Stimulated activated CD4-positive, alpha-beta T cell treated with anti-CD3 and anti-CD28 coated beads, Interleukin-4, amount 100 ng/mL, for 24 hours (primary cell): ENCODE measurements around the gene KLF5.
"Not testable (repeated sequence)": the region's sequence is repeated elsewhere in the genome, so short reads cannot be mapped to it uniquely, and the experiment has no call there.

Source experiments
- DNase-seq: peaks from one replicate; pipeline ENCODE4 v3.0.0-alpha.2; 2020

KLF5 gene

DNA sequence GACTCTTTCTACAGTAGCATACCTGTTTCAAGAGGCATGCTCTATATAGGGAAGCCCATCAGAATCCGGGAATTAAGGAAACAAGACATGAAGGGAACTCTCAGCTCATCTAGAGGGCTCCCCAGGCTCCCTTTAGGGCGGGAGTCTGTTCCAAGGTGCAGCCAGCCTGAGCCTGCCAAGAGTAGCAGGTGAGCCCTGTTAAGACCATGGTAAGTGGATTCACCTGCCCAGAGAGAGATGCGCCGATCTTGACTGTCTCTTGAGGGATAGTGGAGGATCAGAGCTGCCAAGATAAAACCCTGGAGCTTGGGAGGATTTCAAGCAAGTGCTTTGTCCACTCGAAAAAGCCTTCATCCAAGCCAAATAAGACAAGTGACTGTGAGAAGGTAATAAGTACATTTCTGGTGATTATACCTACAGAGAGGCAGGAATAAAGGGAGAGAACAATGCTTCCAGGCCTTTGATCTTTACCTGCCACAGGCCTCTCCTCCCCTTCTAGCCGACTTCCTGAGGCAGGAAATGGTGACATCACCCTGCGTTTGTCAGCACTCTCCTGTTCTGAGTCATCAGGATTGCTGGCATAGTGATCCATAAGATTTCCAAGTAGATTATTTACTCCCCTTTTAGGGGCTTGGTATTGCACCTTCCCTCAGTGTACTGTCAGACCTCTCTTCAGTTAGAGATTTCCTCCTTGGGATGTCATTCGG, 31.5 kb downstream of the KLF5 start:
- DNase-seq, result no peak

DNA sequence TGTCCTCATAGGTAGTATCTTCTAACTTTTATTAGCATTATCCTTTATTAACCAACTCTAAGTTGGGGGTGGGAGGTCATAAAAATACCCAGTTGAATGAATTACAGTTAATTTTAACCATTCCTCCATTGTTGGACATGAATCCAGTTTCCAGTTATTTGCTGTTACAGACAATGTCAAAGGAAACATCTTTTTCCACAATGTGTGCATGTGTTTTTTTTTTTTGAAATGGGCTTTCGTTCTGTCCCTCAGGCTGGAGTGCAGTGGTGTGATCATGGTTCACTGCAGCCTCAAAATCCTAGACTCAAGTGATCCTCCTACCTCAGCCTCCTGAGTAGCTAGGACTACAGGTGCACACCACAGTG, 32.0 kb downstream of the KLF5 start:
- DNase-seq, result no peak

DNA sequence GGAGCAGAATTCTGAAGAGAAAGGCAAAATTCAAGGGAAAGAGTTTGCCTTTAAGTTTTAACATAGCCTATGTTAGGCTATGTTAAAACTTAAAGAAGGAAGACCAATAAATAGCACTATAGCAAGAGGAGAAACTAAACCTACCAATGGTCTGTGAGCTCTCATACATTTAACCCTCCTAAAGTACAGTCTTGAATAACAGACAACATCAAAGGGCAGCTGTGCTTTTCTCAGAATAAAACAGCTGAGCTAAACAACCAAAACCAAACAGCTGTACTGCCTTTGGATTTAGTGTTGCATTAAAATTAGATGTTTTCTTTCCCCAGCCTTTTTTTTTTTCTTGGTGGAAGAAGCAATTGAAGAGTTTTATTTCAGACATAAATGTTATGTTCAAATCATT, 34.0 kb downstream of the KLF5 start:
- DNase-seq, result no peak

DNA sequence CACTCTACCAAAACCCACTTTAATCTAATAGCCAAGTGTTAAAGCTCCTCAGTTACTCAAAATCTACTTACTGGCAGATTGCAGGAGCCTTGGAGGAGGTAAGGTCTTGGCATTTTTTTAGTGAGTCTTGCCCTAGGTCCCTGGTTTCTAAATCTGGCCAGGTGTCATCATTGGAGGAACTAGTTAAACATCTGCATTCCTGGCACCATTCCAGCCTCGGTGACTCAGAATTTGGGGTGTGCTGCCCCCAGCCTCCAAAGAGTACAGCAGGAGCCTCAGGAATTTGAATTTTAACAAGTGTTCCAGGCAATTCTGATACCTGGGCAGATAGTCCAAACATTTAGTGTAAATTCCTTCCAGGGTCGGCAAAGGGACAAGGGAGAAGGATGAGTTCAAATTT, 37.4 kb downstream of the KLF5 start:
- DNase-seq, result no peak

DNA sequence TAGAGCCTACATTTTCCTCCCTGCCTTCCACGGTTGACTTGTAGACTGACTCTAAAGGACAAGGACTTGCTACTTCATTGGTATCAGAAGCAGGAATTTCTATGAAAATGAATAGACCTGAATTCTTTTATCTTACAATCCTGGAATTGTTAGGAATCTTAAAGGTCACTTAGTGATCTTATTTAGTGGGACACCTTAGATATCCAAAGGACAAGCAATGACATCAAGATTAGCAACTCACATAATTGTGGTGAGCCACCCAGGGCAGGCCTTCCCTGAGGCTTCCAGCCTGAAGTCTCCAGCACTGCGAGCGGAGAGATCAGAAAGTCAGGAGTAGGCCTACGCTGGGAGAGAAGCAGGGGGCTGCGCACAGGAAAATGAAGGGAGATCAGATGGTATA, 37.8 kb downstream of the KLF5 start:
- DNase-seq, result no peak

DNA sequence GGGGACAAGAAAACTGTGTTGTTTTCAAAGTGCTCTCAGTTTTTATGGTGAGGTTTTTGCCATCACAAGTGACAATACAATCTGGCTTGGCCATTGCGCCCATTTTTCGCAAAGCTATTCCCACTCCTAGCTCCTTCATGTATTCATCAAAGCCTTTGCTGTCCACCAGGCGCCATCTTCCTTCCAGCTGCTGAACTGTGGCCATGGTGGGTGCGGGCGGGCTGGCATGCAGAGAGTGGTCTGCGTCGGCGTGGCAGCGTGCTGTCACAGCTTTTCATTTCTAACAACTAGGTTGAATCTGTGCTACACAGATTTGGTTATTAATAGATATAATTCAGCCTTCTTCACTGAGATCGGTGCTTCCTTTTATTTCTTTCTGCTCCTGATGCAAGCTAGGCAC, 42.0 kb downstream of the KLF5 start:
- not testable (repeated sequence) for DNase-seq

DNA sequence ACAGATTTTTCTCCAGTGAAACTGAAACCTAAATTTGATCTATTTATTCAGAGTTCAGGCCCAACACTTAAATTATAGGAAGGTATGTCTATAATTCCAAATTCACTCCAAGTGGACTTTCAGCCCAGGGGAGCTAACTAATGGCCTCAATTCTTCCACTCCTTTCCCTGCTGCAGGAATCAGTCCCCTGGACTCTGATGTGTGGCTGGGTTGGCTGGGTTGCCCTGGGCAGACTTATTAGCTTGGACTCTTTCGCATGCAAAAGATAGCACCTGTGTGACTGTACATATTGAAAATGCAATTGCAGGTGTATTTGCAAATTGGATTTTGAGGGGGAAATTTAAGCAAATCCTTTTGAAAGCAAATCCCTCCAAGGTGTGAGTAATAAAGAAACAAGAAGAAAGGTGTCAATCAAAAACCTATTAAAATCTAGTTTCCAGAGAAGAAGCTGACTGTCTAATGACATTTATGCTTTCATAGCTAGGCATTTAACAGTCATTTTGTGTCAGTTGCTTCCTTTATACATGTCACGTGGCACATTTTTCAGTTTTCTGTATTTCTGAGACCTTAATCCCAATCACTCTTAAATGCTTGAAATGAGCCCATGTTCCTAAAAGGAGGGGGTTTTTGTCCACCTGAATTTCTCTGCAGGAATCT, 42.7 kb downstream of the KLF5 start:
- DNase-seq, result no peak

DNA sequence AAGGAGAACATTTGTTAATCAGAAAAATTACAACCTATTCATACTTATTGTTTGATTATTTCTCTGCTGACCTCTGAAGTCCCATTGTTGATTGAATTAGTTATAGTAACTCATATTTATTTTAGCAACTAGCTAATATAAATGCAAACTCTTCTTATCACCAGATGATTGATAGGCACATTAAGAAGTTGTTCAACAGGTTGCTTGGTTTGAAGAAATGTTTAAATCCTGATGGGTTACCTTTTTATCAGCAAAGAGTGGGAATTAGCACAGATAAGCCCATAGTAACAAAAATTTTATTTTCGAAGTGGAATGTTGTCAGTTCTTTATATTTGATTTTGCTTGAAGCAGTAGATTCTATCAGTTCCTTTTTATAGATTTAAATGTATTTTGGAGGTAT, 44.4 kb downstream of the KLF5 start:
- DNase-seq, result no peak

DNA sequence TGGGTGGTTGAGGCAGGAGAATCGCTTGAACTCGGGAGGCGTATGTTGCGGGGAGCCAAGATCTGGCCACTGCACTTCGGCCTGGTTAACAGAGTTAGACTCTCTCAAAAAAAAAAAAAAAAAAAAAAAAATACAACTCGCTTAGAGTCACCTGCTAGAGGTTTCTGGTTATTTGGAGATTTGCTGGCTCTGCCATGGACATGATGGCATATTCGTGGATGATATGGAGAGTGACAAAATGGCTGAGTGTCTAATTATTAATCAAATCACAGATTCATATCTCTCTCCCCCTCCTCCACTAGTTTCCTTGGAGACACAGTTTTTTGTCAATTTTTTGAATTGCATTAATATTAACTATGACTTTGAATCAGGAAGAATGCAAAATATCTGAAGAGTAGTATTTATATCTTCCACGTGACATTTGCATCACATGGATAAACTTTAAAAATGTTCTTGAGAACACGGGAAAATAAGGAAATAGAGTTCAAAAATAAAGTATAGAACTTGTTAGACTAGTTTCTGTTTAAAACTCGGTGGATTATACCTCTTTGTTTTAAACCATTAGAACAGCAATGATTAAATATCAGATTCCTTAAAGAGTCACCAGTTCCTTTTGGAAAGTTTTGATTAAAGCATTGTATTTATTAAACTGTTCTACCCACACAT, 47.8 kb downstream of the KLF5 start:
- no peak for DNase-seq

DNA sequence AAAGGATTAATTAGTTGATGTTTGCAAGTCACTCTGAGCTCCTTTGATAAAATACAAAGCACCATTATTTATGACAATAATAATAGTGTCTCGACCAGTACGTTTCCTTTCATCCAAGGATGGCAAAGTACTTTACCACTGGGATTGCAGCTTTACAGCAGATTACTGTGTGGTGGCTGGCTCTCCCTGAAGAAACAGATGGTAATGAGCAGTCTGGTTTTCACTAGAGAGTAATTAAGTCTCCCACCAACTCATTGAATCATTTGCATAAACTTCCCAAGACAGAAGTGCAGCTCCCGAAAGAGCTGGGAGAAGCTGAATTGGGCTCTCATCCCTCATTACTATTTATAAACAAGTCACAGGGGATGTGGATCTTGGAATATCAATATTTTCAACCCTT, 48.7 kb downstream of the KLF5 start:
- no peak for DNase-seq

DNA sequence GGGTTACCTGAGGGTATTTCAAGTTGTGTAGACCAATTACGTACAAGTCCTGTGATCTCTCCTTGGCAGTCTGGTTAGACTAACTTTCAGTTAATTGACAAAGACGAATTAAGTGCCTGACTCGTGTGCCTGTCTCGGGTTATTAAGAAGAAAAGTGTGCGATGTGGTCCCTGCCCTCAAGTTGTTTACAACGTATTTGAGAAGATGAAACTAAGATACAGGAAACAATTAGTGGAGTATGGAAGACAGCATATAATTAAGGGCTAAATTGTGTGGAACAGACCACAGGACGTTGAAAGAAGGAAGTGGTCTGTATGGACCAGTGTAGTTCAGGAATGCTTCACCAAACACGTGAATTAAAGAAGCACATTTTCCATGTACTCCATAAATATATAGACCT, 49.2 kb downstream of the KLF5 start:
- DNase-seq, result no peak

DNA sequence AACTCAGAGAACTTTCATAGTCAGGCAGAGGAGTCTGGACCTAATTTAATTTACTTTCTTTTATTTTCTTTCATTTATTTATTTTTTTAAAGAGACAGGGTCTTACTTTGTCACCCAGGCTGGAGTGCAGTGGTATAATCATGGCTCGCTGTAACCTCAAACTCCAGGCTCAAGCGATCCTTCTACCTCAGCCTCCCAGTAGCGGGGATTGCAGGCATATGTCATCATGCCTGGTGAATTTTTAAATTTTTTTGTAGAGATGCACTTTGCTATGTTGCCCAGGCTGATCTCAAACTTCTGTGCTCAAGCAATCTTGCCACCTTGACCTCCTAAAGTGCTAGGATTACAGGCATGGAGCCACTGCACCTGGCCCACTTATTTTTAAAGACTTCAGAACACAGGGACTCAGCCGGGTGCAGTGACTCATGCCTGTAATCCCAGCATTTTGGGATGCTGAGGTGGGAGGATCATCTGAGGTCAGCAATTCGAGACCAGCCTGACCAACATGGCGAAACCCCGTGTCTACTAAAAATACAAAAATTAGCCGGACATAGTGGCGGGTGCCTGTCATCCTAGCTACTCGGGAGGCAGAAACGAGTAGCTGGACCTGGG, 50.6 kb downstream of the KLF5 start:
- no peak for DNase-seq

DNA sequence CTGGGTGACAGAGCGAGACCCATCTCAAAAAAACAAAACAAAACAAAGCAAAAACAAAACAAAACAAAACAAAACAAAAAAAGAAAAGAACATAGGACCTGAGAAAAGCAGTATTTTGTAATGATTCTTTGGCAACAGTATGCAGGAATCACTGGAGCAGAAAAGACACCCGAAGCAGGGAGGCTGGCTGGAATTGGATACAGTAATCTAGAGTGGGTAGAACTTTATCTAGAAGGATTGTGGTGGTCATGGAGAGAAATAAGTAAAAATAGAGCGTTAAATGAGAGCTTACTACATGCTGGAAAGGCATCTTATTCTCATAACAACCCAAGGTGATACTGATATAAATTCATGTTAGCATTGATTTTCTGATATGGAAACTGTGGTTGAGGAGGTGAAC, 51.2 kb downstream of the KLF5 start:
- DNase-seq, result no peak

DNA sequence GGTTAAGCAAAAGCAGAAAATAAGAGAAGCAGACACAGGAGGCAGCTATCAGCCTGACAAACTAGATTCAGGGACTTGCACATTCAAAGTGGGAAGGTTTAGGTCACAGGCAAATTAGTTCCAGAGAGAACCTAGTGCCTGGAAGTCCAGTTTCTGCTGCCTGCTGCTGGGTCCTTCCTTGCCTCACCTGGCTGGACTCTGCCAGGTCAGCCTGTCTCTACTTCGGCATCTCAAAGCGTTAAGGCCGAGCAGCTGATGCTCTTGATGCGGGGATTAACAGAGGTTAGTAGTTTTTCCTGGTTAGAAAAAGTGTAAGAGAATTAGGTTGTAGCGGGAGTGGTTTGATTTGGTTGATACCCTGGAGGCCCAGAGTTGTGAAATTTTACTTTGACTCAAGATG, 52.0 kb downstream of the KLF5 start:
- no peak for DNase-seq

DNA sequence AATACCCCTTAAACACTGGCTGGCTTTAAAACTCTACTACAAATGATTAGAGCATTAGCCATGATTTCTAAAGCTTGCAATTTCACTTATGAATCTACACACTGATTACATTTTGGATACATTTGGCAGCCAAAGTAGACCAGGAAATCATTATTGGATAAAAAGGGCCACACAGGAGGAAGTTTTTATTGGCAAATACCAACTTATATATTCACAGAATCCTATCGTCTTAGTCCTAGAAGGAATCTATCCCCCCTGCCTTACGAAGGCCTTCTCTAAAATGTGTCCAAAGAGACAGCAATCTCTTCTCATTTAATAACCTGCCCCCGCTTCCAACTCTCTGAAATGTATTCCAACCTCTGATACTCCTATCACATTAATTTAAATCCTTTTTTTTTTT, 52.5 kb downstream of the KLF5 start:
- DNase-seq, result no peak

DNA sequence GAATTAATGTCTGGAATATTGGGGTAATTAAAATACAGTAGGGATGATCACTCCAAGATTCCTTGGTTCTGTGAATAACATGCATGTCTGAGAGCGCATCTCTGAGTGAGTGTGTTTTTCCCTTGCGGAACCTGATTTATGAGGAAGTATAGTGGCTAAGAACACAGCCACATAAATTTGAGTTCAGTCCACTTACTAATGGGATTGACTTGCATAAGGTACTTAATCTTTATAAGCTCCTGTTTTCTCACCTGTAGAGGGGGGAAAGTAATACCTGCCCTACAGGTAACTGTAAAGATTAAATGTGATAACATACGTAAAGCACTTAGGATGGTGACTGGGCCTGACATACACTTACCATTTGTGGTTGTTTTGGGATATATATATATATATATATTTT, 60.8 kb downstream of the KLF5 start:
- DNase-seq, result no peak
